HG03095 (cell line): ENCODE measurements around the gene C11orf91.
"Not testable (repeated sequence)": the region's sequence is repeated elsewhere in the genome, so short reads cannot be mapped to it uniquely, and the experiment has no call there.

Experiments used
- ATAC-seq: cut with Tn5 transposase; IDR thresholded peaks from one replicate; pipeline ENCODE4 v1.9.1; 2021; ENCODE audit warnings: moderate library complexity; ENCODE audit not compliant: unreplicated experiment

Gene C11orf91

GRCh38 chr11:33670250-33671011 is 30.2 kb downstream of the C11orf91 start:
- ATAC-seq, result no peak

- no peak for ATAC-seq
Observed at GRCh38 chr11:33669598-33670249, 30.9 kb downstream of the C11orf91 start.

- no peak for ATAC-seq
Observed at GRCh38 chr11:33668951-33669596, 31.6 kb downstream of the C11orf91 start.

- no peak for ATAC-seq
Observed at GRCh38 chr11:33668468-33668825, 32.2 kb downstream of the C11orf91 start.

- no peak for ATAC-seq
Observed at GRCh38 chr11:33667819-33668467, 32.7 kb downstream of the C11orf91 start.

GRCh38 chr11:33665350-33666106 is 35.1 kb downstream of the C11orf91 start:
- no peak for ATAC-seq

GRCh38 chr11:33664827-33665226 is 35.8 kb downstream of the C11orf91 start:
- no peak for ATAC-seq

GRCh38 chr11:33664166-33664565 is 36.5 kb downstream of the C11orf91 start:
- no peak for ATAC-seq

GRCh38 chr11:33663121-33663520 is 37.5 kb downstream of the C11orf91 start:
- ATAC-seq, result no peak

- not testable (repeated sequence) for ATAC-seq
Observed at GRCh38 chr11:33661526-33661925, 39.1 kb downstream of the C11orf91 start.

- ATAC-seq, result no peak
Observed at GRCh38 chr11:33660962-33661361, 39.7 kb downstream of the C11orf91 start.

- no peak for ATAC-seq
Observed at GRCh38 chr11:33659370-33660139, 41.1 kb downstream of the C11orf91 start.

GRCh38 chr11:33658195-33658900 is 42.3 kb downstream of the C11orf91 start:
- no peak for ATAC-seq

GRCh38 chr11:33657757-33658156 is 42.9 kb downstream of the C11orf91 start:
- no peak for ATAC-seq

- no peak for ATAC-seq
Observed at GRCh38 chr11:33656768-33657167, 43.9 kb downstream of the C11orf91 start.

GRCh38 chr11:33655842-33656600 is 44.6 kb downstream of the C11orf91 start:
- ATAC-seq, result no peak

GRCh38 chr11:33654594-33654993 is 46.0 kb downstream of the C11orf91 start:
- no peak for ATAC-seq

- no peak for ATAC-seq
Observed at GRCh38 chr11:33652930-33653329, 47.7 kb downstream of the C11orf91 start.

GRCh38 chr11:33652431-33652830 is 48.2 kb downstream of the C11orf91 start:
- ATAC-seq, result no peak
